HG02885 (cell line): Measurements from ENCODE around the gene KRT40.

Source experiments
- ATAC-seq: cut with Tn5 transposase; IDR thresholded peaks from one replicate; pipeline ENCODE4 v1.9.1; 2021; ENCODE audit warnings: mild to moderate bottlenecking; ENCODE audit not compliant: unreplicated experiment, poor library complexity

The KRT40 gene

DNA sequence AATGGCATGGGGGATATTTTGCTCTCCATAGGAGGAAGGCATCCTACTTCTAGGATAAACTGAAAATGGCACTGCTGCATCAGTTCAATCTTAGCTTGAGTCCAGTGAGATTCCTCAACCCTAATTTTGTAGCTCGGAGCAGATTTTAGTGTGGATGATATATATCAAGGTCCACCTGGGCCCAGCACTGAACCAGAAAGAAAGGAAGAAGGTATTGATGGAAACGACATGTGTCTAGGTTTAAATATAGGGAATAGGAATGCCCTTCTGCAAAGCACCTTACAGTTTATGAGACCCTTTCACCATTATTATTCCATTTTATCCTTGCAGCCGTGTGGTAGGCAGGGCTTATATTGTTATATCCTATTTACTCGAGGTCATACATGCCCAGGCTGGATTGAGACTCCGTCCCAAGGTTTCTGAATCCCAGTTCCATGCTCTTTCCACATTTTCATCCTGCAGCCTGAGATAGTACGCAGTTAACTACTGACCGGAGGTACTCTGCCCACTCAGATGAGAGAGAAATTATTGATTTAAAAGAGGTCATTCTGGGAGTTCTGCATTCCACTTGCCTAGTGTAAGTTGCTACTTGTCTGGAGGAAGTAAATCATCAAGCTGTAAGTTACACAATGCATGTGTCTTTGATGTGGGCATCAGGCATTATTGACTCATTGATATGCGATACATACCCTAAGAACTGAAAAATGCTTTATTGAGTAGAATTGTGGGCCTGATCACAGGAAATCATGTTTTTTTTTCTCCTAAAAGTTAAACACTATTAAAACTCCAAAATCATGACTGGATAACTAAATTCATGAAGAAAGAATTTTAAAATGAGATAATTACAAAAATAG, 27.5 kb downstream of the KRT40 start:
- ATAC-seq: no peak

DNA sequence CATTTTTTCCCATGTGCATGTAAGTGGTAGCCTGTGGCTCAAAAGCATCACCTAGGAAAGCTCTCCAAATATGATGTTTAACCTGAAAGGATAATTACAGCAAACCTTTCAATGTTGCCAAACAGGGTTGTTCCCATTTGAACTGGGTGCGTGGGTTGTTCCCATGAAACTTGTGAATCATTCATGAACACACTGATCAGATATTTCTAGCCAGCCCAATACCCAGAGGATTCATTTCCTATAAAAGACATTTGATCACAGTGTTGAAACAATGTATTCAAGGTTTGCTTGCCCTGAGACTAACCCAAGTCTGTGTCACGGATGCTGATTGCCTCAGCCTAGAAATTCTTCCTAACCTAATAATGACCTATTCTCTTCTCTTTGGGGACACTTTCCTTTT, 30.2 kb downstream of the KRT40 start:
- no peak for ATAC-seq

GRCh38 chr17:40952661-40953060, 31.5 kb downstream of the KRT40 start:
- no peak for ATAC-seq

DNA sequence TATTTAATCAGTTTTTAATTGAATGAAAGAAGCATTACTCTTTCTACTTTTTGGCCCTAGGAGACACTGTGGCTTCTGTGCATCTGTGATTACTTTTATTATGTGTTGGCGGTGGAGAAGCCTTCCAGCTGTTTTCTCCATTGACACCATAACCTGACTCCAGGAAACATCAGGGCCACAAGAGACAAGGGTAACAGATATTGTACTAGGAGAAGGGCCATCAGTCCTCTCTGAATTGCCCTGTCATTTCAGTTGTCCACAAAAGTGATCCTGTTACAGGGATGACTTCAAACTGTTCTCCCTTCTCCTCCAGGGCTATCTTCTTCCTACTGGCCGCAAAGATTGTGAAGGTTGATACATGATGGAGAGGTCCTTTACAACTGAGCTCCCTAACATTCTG, 32.0 kb downstream of the KRT40 start:
- ATAC-seq: no peak

GRCh38 chr17:40951011-40951622, 33.0 kb downstream of the KRT40 start:
- no peak for ATAC-seq

DNA sequence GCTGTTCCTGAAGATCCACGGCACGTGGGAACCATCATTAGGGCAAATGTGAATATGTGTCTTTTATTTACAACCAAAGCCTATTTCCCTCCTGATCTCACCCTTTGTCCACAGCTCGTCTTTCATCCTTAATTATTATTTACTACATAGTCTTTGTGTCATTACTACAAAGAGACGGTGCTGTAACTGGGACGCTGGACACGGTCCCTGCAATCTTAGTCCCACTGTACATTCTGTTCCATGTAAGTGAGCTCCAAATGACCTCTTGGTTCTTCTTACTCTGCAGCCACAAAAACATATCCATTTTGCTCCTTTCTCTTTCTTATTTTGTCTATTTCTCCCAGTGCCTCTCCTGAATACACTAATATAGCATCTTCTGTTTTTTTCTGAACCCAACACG, 34.0 kb downstream of the KRT40 start:
- no peak for ATAC-seq

DNA sequence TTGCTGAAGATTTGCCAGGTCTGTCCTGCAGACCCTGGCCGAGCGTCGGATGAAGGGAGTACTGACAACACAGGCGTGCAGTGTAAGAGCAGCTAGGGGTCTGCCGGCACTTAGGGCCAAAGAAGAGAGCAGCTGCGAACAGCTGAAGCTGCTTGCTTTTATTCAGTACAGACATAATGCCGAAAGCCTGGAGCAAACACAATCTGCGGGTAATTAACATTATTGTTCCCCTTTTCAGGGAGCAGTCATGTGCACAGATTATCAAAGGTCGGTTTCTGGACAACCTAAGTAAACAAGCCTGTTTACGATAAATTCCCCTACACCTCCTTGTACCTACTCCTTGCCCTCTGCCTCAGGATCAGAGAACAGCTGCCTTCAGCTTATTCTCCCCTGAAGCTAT, 34.7 kb downstream of the KRT40 start:
- ATAC-seq: no peak

DNA sequence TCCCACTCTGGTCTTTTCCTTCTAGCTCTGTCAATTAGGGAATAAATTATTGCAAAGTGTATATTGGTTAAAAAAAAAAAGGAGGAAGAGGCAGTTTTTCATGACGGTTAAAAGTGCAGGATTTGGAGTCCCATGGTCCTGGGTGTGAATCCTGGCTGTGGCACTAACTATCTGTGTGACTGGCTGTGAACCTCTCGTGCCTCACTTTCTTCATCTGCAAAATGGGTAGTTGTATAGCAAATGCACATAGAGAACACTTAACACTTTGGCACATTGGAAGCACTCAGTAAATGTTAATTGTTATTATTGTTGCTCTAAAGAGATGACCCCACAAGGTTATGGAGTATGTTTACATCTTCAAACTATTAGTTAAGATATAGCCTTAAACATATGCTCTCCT, 36.2 kb downstream of the KRT40 start:
- ATAC-seq: no peak

DNA sequence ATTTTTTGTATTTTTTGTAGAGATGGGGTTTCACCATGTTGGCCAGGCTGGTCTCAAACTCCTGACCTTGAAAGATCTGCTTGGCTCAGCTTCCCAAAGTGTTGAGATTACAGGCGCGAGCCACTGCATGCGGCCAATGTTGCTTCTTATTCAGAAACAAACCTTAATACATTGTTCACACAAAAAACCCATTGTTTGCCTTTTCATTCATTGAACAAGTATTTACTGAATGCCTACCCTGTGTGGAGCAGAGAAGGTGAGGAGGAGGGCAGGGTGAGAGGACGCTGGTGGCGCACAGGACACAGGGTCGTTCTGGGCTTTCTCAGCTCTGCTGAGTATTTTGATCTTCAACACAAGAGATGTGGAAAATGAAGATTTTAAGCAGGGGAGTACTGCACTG, 38.7 kb downstream of the KRT40 start:
- ATAC-seq: no peak

DNA sequence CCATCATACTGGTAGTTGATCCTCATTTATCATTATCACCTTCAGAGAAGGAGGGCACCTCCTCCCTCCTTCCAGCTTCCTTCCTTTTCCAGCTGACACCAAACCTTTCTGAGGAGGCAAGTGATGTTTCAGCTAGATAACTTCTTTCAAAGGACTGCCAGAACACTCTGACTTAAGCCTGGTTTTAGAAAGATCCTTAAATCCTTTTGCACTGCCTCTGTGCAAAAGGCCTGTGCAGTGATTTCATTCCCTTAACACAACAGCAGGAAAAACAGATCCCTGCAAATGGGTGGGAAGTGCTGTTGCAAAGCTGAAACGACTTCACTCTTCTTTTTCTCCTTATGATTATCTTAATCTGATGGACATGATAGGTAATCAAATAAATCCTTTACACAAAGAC, 39.6 kb downstream of the KRT40 start:
- ATAC-seq: no peak

GRCh38 chr17:40942553-40942952, 41.6 kb downstream of the KRT40 start:
- ATAC-seq: no peak

- no peak for ATAC-seq
These were observed 43.9 kb downstream of the KRT40 start for GRCh38 chr17:40940266-40940665.

DNA sequence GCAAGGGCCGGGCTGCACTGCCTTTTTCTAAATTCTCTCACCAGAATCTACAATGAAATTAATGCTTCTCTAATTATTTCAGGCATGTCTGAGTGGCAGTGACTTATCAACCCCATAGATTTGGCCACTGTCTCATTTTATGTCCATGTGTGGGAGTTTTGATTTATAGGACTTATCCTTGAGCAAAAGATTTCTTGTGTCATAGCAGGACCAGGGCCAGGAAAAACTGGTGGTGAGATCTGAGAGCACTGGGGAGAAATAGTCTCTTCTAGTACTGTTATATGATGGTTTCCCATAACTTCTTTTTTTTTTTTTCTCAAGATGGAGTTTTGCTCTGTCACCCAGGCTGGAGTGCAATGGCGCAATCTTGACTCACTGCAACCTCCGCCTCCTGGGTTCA, 45.1 kb downstream of the KRT40 start:
- no peak for ATAC-seq

GRCh38 chr17:40937384-40937819, 46.7 kb downstream of the KRT40 start, which contains the start of gene KRT23:
Gene KRT23, minus strand, starts transcription at chr17:40937646. Its CDS starts 1,043 bp downstream, at chr17:40936603.
- ATAC-seq: no peak

DNA sequence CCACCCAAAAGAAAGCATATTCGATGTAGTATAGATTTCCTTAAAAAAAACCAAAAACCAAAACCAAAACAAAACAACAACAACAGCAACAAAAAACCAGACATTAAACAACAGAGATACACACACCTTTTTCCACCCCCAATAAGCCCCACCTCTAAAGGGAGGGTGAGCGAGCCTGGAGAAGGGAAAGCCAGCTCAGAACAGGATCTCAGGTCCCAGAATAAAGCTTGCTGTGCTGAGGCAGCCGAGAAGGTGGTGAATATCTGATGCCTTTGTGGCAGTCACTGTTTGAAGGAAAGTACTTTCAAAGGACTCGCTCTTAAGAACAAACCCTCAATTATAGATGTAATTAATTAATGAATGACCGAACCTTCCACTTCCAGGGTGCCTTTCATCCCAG, 47.1 kb downstream of the KRT40 start:
- ATAC-seq: no peak

GRCh38 chr17:40936437-40936971, 47.6 kb downstream of the KRT40 start:
- ATAC-seq: no peak

GRCh38 chr17:40935624-40936023, 48.5 kb downstream of the KRT40 start:
- ATAC-seq: no peak

GRCh38 chr17:40932608-40933007, 51.5 kb downstream of the KRT40 start:
- ATAC-seq: no peak

DNA sequence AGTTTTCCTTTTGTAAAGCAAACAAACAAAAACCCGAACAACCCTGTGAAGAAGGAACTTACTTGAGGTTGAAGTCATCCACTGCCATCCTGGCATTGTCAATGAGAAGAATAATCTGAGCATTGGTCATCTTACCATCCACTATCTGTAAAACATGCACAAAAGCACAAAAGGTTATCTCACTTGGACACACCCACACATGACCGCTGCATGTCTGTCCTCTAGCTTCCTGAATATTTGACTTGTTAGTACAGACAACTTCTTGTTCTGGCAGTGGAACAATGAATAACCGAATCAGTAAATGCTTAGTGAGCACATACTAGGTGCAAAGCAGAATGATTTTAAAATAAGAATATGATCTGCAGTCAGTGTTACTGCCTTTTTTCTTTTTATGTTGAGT, 52.8 kb downstream of the KRT40 start:
- no peak for ATAC-seq
